ENCODE data around the gene RASAL2.
A peak's percentile ranks its signal among the peaks of the same experiment; 100 is the strongest.

Gene RASAL2

DNA sequence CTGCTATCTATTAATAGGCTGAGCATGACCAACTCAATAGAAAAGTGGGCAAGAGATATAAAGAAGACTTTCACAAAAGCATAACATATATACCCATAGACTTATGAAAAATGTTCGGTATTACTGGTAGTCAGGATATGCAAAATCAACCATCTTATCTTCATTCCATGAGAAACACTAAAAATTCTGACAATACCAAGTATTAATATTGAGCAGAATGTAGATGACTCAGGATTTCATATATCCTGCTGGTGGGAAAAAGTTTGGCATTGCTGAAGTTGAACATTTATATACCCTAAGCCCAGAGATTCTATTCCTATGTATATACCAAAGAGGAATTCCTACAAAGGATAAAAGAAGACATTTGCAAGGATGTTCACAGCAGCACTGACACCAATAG lies 264.6 kb downstream of the RASAL2 start:
- Histone ChIP-seq H3K4me3 (ENCODE audit: low read length in 2 of 2) (no peak overlapping the region), H3K4me1 (ENCODE audit: control insufficient read depth, insufficient read depth, low read length) (no peaks in the 10 kb centered on the region), H3K9ac (ENCODE audit: low read length in 2 of 2) (no peak overlapping the region), H3K36me3 (ENCODE audit: control insufficient read depth in 2 of 2, insufficient read depth in 2 of 2, low read length in 2 of 2) (no peaks in the 10 kb centered on the region), H3K9me3 (ENCODE audit: control insufficient read depth in 2 of 2, low read length in 2 of 2) (no peaks in the 10 kb centered on the region), H3K27ac (ENCODE audit: low read length) (no peak overlapping the region), H3K27me3 (ENCODE audit: control insufficient read depth in 1 of 2, insufficient read depth in 2 of 2, low read length in 2 of 2) (no peaks in the 10 kb centered on the region)

DNA sequence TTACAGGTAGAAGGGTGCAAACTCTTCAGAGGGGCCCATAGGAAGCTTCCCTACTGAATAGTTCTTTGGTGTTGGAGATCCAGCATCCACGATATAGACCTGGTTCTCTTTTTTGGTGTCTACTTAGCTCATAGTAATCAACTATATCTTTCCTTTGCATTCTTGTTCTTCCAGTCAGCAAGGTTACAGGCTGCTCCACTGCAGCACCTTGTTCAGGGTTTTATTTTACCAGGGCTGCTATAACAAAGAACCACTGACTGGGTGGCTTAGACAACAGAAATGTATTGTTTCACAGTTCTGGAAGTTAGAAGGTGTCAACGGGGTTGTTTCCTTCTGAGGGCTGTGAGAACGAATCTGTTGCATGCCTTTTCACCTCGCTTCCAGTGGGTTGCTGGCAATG lies 266.5 kb downstream of the RASAL2 start:
- Histone ChIP-seq H3K9me3 (ENCODE audit: control insufficient read depth in 2 of 2, low read length in 2 of 2) (no peaks in the 10 kb centered on the region), H3K27me3 (ENCODE audit: control insufficient read depth in 1 of 2, insufficient read depth in 2 of 2, low read length in 2 of 2) (no peaks in the 10 kb centered on the region), H3K4me1 (ENCODE audit: control insufficient read depth, insufficient read depth, low read length) (no peaks in the 10 kb centered on the region), H3K36me3 (ENCODE audit: control insufficient read depth in 2 of 2, insufficient read depth in 2 of 2, low read length in 2 of 2) (no peaks in the 10 kb centered on the region), H3K27ac (ENCODE audit: low read length) (no peak overlapping the region), H3K9ac (ENCODE audit: low read length in 2 of 2) (no peak overlapping the region), H3K4me3 (ENCODE audit: low read length in 2 of 2) (no peak overlapping the region)

DNA sequence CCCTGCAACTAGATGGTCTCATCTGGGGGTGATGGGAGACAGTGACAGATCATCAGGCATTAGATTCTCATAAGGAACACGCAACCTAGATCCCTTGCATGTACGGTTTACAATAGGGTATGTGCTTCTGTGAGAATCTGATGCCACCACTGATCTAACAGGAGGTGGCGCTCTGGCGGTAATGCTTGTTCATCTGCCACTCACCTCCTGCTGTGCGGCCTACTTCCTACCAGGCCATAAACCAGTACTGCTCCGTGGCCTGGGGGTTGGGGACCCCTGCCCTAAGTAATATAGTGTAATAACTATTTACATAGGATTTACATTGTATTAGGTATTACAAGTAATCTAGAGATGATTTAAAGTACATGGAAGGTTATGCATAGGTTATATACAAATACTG lies 267.9 kb downstream of the RASAL2 start:
- no peaks in the 10 kb centered on the region for H3K9me3 ChIP-seq (ENCODE audit: control insufficient read depth in 2 of 2, low read length in 2 of 2)
- H3K4me3 ChIP-seq (ENCODE audit: low read length in 2 of 2) = no peak overlapping the region
- H3K4me1 ChIP-seq (ENCODE audit: control insufficient read depth, insufficient read depth, low read length) = no peaks in the 10 kb centered on the region
- H3K9ac ChIP-seq (ENCODE audit: low read length in 2 of 2) = no peak overlapping the region
- no peaks in the 10 kb centered on the region for H3K27me3 ChIP-seq (ENCODE audit: control insufficient read depth in 1 of 2, insufficient read depth in 2 of 2, low read length in 2 of 2)
- no peak overlapping the region for H3K27ac ChIP-seq (ENCODE audit: low read length)
- no peaks in the 10 kb centered on the region for H3K36me3 ChIP-seq (ENCODE audit: control insufficient read depth in 2 of 2, insufficient read depth in 2 of 2, low read length in 2 of 2)

DNA sequence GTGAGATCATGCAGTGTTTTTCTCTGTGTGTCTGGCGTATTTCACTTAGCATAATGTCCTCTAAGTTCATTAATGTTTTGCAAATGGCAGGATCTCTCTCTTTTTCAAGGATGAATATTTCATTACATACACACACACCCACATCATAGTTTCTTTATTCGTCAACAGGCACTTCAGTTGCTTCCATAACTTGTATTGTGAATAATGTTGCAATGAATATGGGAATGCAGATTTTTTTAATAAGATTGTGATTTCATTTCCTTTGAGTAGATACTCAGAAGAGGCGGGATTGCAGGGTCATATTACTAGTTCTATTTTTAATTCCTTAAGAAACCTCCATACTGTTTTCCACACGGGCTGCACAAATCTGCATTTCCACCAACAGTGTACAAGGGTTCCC lies 268.8 kb downstream of the RASAL2 start:
- H3K4me3 ChIP-seq (ENCODE audit: low read length in 2 of 2) = no peak overlapping the region
- no peaks in the 10 kb centered on the region for H3K4me1 ChIP-seq (ENCODE audit: control insufficient read depth, insufficient read depth, low read length)
- no peaks in the 10 kb centered on the region for H3K9me3 ChIP-seq (ENCODE audit: control insufficient read depth in 2 of 2, low read length in 2 of 2)
- no peak overlapping the region for H3K9ac ChIP-seq (ENCODE audit: low read length in 2 of 2)
- H3K36me3 ChIP-seq (ENCODE audit: control insufficient read depth in 2 of 2, insufficient read depth in 2 of 2, low read length in 2 of 2) = no peaks in the 10 kb centered on the region
- H3K27ac ChIP-seq (ENCODE audit: low read length) = no peak overlapping the region
- H3K27me3 ChIP-seq (ENCODE audit: control insufficient read depth in 1 of 2, insufficient read depth in 2 of 2, low read length in 2 of 2) = no peaks in the 10 kb centered on the region

DNA sequence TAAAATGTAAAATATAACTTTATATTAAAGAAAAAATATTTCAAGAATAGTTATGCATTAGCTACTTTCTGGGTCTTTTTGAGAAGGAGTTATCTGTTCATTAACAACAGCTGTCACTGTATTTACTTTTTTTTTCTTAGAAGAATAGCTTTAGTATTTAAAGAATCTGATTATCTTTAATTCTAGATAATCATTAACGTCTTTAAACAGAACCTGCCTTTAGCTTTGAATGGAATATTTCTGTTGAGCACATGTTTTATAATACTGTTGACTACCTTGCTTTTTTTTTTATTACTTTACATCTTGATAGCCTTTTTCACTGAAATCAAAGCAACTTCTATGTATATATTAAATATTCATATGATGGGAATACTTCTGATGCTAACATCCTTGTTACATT lies 270.9 kb downstream of the RASAL2 start:
- Histone ChIP-seq H3K4me3 (ENCODE audit: low read length in 2 of 2) (no peak overlapping the region), H3K4me1 (ENCODE audit: control insufficient read depth, insufficient read depth, low read length) (no peaks in the 10 kb centered on the region), H3K9me3 (ENCODE audit: control insufficient read depth in 2 of 2, low read length in 2 of 2) (no peaks in the 10 kb centered on the region), H3K9ac (ENCODE audit: low read length in 2 of 2) (no peak overlapping the region), H3K27ac (ENCODE audit: low read length) (no peak overlapping the region), H3K36me3 (ENCODE audit: control insufficient read depth in 2 of 2, insufficient read depth in 2 of 2, low read length in 2 of 2) (no peaks in the 10 kb centered on the region), H3K27me3 (ENCODE audit: control insufficient read depth in 1 of 2, insufficient read depth in 2 of 2, low read length in 2 of 2) (no peaks in the 10 kb centered on the region)

DNA sequence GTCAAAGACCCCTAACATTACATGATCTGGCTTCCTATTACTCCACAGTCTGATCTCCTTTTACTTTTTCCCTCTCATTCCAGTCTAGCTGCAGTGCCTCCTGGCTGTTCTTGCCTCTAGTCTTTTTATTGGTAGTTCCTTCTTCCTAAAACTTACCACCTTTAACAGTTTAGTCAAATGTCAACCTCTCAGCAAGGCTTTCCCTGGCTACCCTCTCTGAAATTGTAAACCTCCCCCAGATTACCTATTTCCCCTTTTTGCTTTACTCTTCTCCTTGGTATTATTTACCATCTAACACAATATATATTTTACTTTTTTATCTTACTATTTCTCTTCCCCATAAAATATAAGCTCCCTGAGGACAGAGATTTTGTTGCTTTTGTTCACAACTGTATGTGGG lies 273.2 kb downstream of the RASAL2 start:
- no peak overlapping the region for H3K27ac ChIP-seq (ENCODE audit: low read length)
- no peaks in the 10 kb centered on the region for H3K36me3 ChIP-seq (ENCODE audit: control insufficient read depth in 2 of 2, insufficient read depth in 2 of 2, low read length in 2 of 2)
- H3K9ac ChIP-seq (ENCODE audit: low read length in 2 of 2) = no peak overlapping the region
- no peaks in the 10 kb centered on the region for H3K4me1 ChIP-seq (ENCODE audit: control insufficient read depth, insufficient read depth, low read length)
- H3K9me3 ChIP-seq (ENCODE audit: control insufficient read depth in 2 of 2, low read length in 2 of 2) = no peaks in the 10 kb centered on the region
- no peaks in the 10 kb centered on the region for H3K27me3 ChIP-seq (ENCODE audit: control insufficient read depth in 1 of 2, insufficient read depth in 2 of 2, low read length in 2 of 2)
- H3K4me3 ChIP-seq (ENCODE audit: low read length in 2 of 2) = no peak overlapping the region

DNA sequence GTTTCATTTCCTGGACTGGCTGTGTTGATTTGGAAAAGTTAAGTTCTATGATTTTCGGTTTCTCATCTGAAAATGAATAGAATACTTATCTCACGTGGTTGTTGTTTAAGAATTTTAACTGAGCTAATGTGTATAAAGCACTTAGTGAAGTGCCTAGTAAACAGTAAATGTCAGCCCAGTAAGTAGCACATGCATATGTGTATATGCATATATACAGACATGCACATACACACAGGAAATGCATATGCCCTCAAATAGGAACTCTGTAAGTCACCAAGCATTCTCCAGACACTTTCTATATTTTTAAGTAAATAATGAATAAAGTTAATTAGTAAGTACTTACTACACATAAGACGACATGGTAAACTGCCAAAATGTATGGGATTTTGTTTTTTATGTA lies 274.3 kb downstream of the RASAL2 start:
- no peaks in the 10 kb centered on the region for H3K36me3 ChIP-seq (ENCODE audit: control insufficient read depth in 2 of 2, insufficient read depth in 2 of 2, low read length in 2 of 2)
- H3K27me3 ChIP-seq (ENCODE audit: control insufficient read depth in 1 of 2, insufficient read depth in 2 of 2, low read length in 2 of 2) = no peaks in the 10 kb centered on the region
- no peak overlapping the region for H3K27ac ChIP-seq (ENCODE audit: low read length)
- H3K4me1 ChIP-seq (ENCODE audit: control insufficient read depth, insufficient read depth, low read length) = no peaks in the 10 kb centered on the region
- no peak overlapping the region for H3K4me3 ChIP-seq (ENCODE audit: low read length in 2 of 2)
- H3K9me3 ChIP-seq (ENCODE audit: control insufficient read depth in 2 of 2, low read length in 2 of 2) = no peaks in the 10 kb centered on the region
- H3K9ac ChIP-seq (ENCODE audit: low read length in 2 of 2) = no peak overlapping the region

DNA sequence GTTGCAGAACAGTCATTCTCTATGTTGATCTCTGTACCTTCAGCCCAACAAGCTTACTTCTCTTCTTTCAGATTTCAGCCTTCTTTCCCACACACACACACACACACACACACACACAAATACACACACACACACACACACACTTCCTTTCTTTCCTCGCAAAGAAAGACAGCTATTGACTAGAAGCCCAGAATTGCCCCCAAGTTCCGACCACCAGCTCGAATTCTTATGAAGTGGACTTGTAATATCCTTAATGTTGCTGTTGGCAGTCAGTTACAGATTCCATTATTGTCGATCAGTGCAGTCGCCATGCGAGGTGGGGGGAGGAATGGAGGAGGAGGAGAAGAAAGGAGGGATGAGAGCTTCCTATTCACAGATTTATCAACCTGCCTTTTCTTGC lies 277.3 kb downstream of the RASAL2 start:
- Histone ChIP-seq H3K4me1 (ENCODE audit: control insufficient read depth, insufficient read depth, low read length) (no peaks in the 10 kb centered on the region), H3K9ac (ENCODE audit: low read length in 2 of 2) (peak overlapping the region in 1 of 2 donors; percentile 4), H3K27ac (ENCODE audit: low read length) (no peak overlapping the region), H3K4me3 (ENCODE audit: low read length in 2 of 2) (peak overlapping the region; percentile 44 to 47), H3K9me3 (ENCODE audit: control insufficient read depth in 2 of 2, low read length in 2 of 2) (no peaks in the 10 kb centered on the region), H3K36me3 (ENCODE audit: control insufficient read depth in 2 of 2, insufficient read depth in 2 of 2, low read length in 2 of 2) (no peaks in the 10 kb centered on the region), H3K27me3 (ENCODE audit: control insufficient read depth in 1 of 2, insufficient read depth in 2 of 2, low read length in 2 of 2) (no peaks in the 10 kb centered on the region)

DNA sequence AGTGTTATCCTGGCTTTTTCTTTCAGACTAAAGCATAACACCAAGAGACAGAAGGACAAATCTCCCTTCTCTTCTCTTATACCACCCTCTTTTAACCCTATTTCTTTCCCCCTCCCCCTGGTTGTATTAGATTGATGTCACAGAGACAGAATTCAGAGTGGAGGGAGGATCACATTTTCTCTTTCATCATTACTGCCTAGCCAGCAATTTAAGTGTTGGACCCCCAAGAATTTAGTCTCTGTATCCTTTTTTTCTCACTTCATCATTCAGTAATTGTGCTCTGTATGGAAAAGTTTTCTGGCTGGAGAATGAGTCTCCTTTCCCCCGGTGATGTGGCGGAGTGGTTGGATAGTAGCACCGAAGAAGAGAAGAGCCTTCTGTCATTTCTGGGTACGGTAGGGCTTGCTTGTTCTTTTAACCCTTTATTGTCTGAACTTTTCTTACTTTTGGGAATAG lies 278.1 kb downstream of the RASAL2 start:
- H3K36me3 ChIP-seq (ENCODE audit: control insufficient read depth in 2 of 2, insufficient read depth in 2 of 2, low read length in 2 of 2) = no peaks in the 10 kb centered on the region
- H3K9ac ChIP-seq (ENCODE audit: low read length in 2 of 2) = peak overlapping the region in 1 of 2 donors; percentile 4
- H3K27me3 ChIP-seq (ENCODE audit: control insufficient read depth in 1 of 2, insufficient read depth in 2 of 2, low read length in 2 of 2) = no peaks in the 10 kb centered on the region
- no peak overlapping the region for H3K27ac ChIP-seq (ENCODE audit: low read length)
- no peaks in the 10 kb centered on the region for H3K4me1 ChIP-seq (ENCODE audit: control insufficient read depth, insufficient read depth, low read length)
- peak overlapping the region; percentile 44 to 47 for H3K4me3 ChIP-seq (ENCODE audit: low read length in 2 of 2)
- no peaks in the 10 kb centered on the region for H3K9me3 ChIP-seq (ENCODE audit: control insufficient read depth in 2 of 2, low read length in 2 of 2)

DNA sequence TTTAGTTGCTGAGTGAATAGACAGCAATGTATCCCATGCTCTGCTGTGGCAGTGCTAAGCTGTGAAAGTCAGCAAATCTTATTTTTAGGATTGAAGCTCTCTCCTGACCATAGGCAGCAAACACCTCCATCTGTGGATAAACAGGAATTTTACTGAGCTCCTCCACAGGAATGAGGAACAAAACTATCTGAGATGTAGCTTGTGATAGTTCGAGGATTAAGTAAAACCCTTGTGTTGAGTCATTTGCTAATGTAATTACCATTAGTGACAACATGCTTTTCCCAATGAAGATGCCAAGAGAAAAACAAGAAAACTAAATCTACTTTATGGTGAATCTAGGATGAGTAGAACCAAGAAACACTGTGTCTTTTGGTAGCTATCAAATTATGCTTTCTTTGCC lies 280.1 kb downstream of the RASAL2 start:
- H3K4me1 ChIP-seq (ENCODE audit: control insufficient read depth, insufficient read depth, low read length) = no peaks in the 10 kb centered on the region
- no peaks in the 10 kb centered on the region for H3K27me3 ChIP-seq (ENCODE audit: control insufficient read depth in 1 of 2, insufficient read depth in 2 of 2, low read length in 2 of 2)
- H3K9ac ChIP-seq (ENCODE audit: low read length in 2 of 2) = no peak overlapping the region
- no peaks in the 10 kb centered on the region for H3K36me3 ChIP-seq (ENCODE audit: control insufficient read depth in 2 of 2, insufficient read depth in 2 of 2, low read length in 2 of 2)
- H3K27ac ChIP-seq (ENCODE audit: low read length) = no peak overlapping the region
- no peaks in the 10 kb centered on the region for H3K9me3 ChIP-seq (ENCODE audit: control insufficient read depth in 2 of 2, low read length in 2 of 2)
- no peak overlapping the region for H3K4me3 ChIP-seq (ENCODE audit: low read length in 2 of 2)

DNA sequence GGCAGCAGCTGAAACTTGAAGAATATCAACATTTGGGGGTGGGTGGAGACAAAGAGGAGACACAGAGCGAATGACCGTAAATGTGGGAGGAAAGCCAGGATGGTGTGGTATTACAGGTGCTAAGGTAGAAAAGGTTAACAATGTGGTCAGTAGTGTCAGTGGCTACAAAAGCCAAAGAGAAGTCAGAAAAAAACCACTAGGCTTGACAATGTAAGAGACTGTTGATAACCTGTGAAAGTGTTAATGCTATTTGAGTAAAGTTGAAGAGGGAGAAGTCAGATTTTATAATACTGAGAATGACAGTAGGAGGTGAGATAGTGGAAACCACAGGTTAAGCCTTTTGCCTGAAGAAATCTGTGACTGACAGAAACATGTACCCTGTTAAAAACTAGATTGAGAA lies 282.1 kb downstream of the RASAL2 start:
- Histone ChIP-seq H3K9ac (ENCODE audit: low read length in 2 of 2) (no peak overlapping the region), H3K27me3 (ENCODE audit: control insufficient read depth in 1 of 2, insufficient read depth in 2 of 2, low read length in 2 of 2) (no peaks in the 10 kb centered on the region), H3K27ac (ENCODE audit: low read length) (no peak overlapping the region), H3K36me3 (ENCODE audit: control insufficient read depth in 2 of 2, insufficient read depth in 2 of 2, low read length in 2 of 2) (no peaks in the 10 kb centered on the region), H3K4me1 (ENCODE audit: control insufficient read depth, insufficient read depth, low read length) (no peaks in the 10 kb centered on the region), H3K4me3 (ENCODE audit: low read length in 2 of 2) (no peak overlapping the region), H3K9me3 (ENCODE audit: control insufficient read depth in 2 of 2, low read length in 2 of 2) (no peaks in the 10 kb centered on the region)

DNA sequence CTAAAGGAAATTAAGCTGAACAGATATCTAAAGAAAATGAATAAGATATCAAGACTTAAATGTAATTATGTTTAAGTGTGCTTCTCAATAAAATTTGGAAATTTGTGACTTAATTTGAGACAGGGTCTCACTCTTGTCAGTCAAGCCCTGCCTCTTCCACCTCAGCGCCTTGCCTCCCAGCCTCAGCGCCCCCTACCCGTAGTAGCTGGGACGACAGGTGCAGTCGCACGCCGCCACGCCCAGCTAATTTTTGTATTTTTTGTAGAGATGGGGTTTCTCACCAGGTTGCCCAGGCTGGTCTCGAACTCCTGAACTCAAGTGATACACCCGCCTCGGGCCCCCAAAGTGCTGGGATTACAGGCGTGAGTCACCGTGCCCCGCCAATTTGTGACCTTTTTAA lies 285.9 kb downstream of the RASAL2 start:
- H3K4me1 ChIP-seq (ENCODE audit: control insufficient read depth, insufficient read depth, low read length) = no peaks in the 10 kb centered on the region
- H3K9me3 ChIP-seq (ENCODE audit: control insufficient read depth in 2 of 2, low read length in 2 of 2) = no peaks in the 10 kb centered on the region
- no peaks in the 10 kb centered on the region for H3K27me3 ChIP-seq (ENCODE audit: control insufficient read depth in 1 of 2, insufficient read depth in 2 of 2, low read length in 2 of 2)
- no peak overlapping the region for H3K4me3 ChIP-seq (ENCODE audit: low read length in 2 of 2)
- H3K36me3 ChIP-seq (ENCODE audit: control insufficient read depth in 2 of 2, insufficient read depth in 2 of 2, low read length in 2 of 2) = no peaks in the 10 kb centered on the region
- H3K9ac ChIP-seq (ENCODE audit: low read length in 2 of 2) = no peak overlapping the region
- no peak overlapping the region for H3K27ac ChIP-seq (ENCODE audit: low read length)
